Testis (tissue), 2 donors: ENCODE results near the gene MPHOSPH9.

Source experiments
- POLR2A ChIP-seq: fragments of 450-650 bp; IDR thresholded peaks from one replicate; pipeline ENCODE4 v1.6.1; 2017; ENCODE audit warnings: antibody characterized with exemption, mild to moderate bottlenecking, moderate library complexity
- TF ChIP-seq, protein P1 (sequence below), 3 experiments: fragments of 450-650 bp in 2 of 3; fragments of 200-600 bp in 1 of 3; sonication (generic) in 1 of 3; IDR thresholded peaks; one replicate each; pipeline ENCODE4 v1.5.1; 2016 to 2019; ENCODE audit warnings: antibody characterized with exemption in 3 of 3, mild to moderate bottlenecking in 2 of 3, moderate library complexity in 1 of 3

DNA sequence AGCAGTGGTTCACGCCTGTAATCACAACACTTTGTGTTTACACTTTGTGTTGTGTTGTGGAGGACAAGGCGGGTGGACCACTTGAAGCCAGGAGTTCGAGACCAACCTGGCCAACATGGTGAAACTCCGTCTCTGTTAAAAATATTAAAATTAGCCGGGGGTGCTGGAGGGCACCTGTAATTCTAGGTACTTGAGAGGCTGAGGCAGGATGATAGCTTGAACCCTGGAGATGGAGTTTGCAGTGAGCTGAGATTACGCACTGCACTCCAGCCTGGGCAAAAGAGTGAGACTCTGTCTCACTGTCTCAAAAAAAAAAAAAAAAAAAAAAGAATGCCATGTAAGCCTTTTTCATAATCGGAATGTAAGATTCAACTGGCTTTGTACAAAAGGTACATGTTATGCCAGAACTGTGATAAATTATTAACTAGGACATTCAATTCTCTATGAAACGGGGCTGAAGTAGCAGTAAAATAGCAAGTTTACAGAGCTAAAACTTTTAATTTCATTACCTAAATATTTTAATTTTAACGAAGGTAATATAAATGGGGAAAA lies 68.2 kb downstream of the MPHOSPH9 start:
- TF ChIP-seq, protein P1, sequence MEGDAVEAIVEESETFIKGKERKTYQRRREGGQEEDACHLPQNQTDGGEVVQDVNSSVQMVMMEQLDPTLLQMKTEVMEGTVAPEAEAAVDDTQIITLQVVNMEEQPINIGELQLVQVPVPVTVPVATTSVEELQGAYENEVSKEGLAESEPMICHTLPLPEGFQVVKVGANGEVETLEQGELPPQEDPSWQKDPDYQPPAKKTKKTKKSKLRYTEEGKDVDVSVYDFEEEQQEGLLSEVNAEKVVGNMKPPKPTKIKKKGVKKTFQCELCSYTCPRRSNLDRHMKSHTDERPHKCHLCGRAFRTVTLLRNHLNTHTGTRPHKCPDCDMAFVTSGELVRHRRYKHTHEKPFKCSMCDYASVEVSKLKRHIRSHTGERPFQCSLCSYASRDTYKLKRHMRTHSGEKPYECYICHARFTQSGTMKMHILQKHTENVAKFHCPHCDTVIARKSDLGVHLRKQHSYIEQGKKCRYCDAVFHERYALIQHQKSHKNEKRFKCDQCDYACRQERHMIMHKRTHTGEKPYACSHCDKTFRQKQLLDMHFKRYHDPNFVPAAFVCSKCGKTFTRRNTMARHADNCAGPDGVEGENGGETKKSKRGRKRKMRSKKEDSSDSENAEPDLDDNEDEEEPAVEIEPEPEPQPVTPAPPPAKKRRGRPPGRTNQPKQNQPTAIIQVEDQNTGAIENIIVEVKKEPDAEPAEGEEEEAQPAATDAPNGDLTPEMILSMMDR (IDR thresholded peaks at IDR 0.05): no peak
- TF ChIP-seq POLR2A: no peak
